Fibroblast of lung (primary cell): ENCODE measurements around the gene CD247.

Source experiments
- CTCF ChIP-seq, 2 donors: IDR thresholded peaks in 1 of 2; conservative IDR thresholded peaks in 1 of 2; 1 replicate in 1 of 2; 2 replicates in 1 of 2; pipeline ENCODE4 v1.5.1; 2011 to 2012; ENCODE audit warnings: low read length in 2 of 2, control low read depth in 1 of 2, inconsistent platforms in 1 of 2, low read depth in 1 of 2, mild to moderate bottlenecking in 1 of 2
- EZH2 ChIP-seq: IDR thresholded peaks from 2 replicates; pipeline ENCODE4 v1.5.1; 2012; ENCODE audit warnings: low read length, control low read depth, mild to moderate bottlenecking; ENCODE audit errors: missing control alignments

GRCh38 chr1:167465018-167465417, 53.3 kb downstream of the CD247 start:
- TF ChIP-seq CTCF (conservative IDR thresholded peaks at IDR 0.05 in 1 of 2, IDR thresholded peaks at IDR 0.05 in 1 of 2; ENCODE audit: low read depth in 1 of 2, low read length in 2 of 2) (no peak), EZH2 (no peak)
